Left lung (tissue), 10 donors: ENCODE measurements around the gene MLX. TPM values are rescaled to one million over a fixed set of nuclear protein-coding genes. Genes with fewer than 3 reads are reported as not detected.
"Not testable (repeated sequence)": the region's sequence is repeated elsewhere in the genome, so short reads cannot be mapped to it uniquely, and the experiment has no call there.

Source experiments
- ATAC-seq: fragments of 200-7000 bp; cut with Tn5 transposase; one replicate; pipeline ENCODE4 v1.9.1; 2020; ENCODE audit warnings: moderate library complexity
- DNase-seq, 4 donors: peaks; one replicate each; pipeline ENCODE4 v3.0.0-alpha.2; 2013 to 2020
- H3K27ac ChIP-seq, 2 donors: fragments of 200-600 bp; sonication (generic) in 1 of 2; one replicate each; pipeline versions ENCODE4 v1.5.0 to v1.8.0; 2020 to 2021
- H3K27me3 ChIP-seq, 2 donors: fragments of 200-600 bp; sonication (generic) in 1 of 2; one replicate each; pipeline versions ENCODE4 v1.5.0 to v1.8.0; 2020 to 2021
- H3K36me3 ChIP-seq, 2 donors: fragments of 200-600 bp; sonication (generic) in 1 of 2; one replicate each; pipeline versions ENCODE4 v1.5.0 to v1.8.0; 2020 to 2021
- H3K4me1 ChIP-seq, 2 donors: fragments of 200-600 bp; one replicate each; pipeline ENCODE4 v1.8.0; 2021
- H3K4me3 ChIP-seq, 2 donors: fragments of 200-600 bp; sonication (generic) in 1 of 2; one replicate each; pipeline versions ENCODE4 v1.5.0 to v1.8.0; 2020 to 2021; ENCODE audit warnings: mild to moderate bottlenecking in 1 of 2
- H3K9me3 ChIP-seq, 2 donors: fragments of 200-600 bp; sonication (generic) in 1 of 2; one replicate each; pipeline versions ENCODE4 v1.5.0 to v1.8.0; 2020 to 2021
- intact Hi-C, 2 donors: fragments of 100-400 bp; cut with DNase I; formaldehyde crosslinking; loops; one replicate each; pipeline versions ENCODE4 v1.11.2 to v1.14.2; 2022
- polyA plus RNA-seq, 6 donors: library from polyadenylated mRNA; unstranded; fragments of 120-200 nt; gene quantifications; one replicate each; pipeline ENCODE4 v1.2.1, GENCODE V29; 2013; ENCODE audit not compliant: insufficient read length in 6 of 6
- total RNA-seq, 2 donors: library from RNA; stranded (reverse); fragmentation: NEBNext Ultra II Directional; extraction: Animal tissue kit (Norgen Biotek cat#: 25700); gene quantifications; one replicate each; pipeline ENCODE4 v1.2.1, GENCODE V29; 2021
- TF ChIP-seq, protein P1 (sequence below), 2 donors: fragments of 200-600 bp; sonication (generic) in 1 of 2; IDR thresholded peaks; one replicate each; pipeline versions ENCODE4 v1.5.0 to v1.8.0; 2021; ENCODE audit warnings: antibody characterized with exemption in 2 of 2
- donor health status: DM: no; HTN: yes; CAD: no.
- donor health status: DM: no; HTN: no; CAD: no.

MLX gene
- total and polyA plus RNA-seq, 8 donors, result 34.4 to 73.7 (median 43.4) TPM

DNA sequence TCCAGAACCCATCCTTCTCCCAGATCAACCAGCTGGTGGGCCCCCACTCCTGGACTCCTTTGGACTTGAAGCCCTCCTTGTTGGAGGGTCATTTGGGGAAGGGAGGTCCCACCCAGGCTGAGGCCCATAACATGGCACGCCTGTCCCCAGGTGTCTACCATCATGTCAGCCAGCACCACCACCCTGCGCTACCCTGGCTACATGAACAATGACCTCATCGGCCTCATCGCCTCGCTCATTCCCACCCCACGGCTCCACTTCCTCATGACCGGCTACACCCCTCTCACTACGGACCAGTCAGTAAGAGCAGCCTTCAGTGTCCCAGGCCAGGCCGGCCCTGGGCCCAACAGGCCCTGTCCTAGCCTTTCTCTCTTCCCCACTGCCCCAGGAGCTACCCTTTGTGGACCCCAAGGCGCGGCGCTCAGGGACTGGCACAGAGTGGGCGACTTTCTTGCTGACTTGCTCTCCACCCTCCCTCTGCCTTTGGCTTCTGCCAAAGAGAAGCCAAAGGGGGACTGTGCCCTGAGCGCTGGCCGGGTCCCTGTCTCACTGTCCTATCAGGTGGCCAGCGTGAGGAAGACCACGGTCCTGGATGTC is 46.9 kb downstream of the MLX start:
- TF ChIP-seq, protein P1, sequence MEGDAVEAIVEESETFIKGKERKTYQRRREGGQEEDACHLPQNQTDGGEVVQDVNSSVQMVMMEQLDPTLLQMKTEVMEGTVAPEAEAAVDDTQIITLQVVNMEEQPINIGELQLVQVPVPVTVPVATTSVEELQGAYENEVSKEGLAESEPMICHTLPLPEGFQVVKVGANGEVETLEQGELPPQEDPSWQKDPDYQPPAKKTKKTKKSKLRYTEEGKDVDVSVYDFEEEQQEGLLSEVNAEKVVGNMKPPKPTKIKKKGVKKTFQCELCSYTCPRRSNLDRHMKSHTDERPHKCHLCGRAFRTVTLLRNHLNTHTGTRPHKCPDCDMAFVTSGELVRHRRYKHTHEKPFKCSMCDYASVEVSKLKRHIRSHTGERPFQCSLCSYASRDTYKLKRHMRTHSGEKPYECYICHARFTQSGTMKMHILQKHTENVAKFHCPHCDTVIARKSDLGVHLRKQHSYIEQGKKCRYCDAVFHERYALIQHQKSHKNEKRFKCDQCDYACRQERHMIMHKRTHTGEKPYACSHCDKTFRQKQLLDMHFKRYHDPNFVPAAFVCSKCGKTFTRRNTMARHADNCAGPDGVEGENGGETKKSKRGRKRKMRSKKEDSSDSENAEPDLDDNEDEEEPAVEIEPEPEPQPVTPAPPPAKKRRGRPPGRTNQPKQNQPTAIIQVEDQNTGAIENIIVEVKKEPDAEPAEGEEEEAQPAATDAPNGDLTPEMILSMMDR (IDR thresholded peaks at IDR 0.05), result no peak
- H3K27ac ChIP-seq, result no peak overlapping the region
- intact Hi-C loops, result no loop called here
- DNase-seq, result no peak
- no peaks in the 10 kb centered on the region for H3K27me3 ChIP-seq
- H3K9me3 ChIP-seq, result no peaks in the 10 kb centered on the region
- H3K4me3 ChIP-seq, result no peak overlapping the region
- ATAC-seq, result no peak
- H3K36me3 ChIP-seq, result peaks cover 0 to 47% of the 10 kb centered on the region in 2 donors
- peaks cover 0 to 13% of the 10 kb centered on the region in 2 donors for H3K4me1 ChIP-seq

DNA sequence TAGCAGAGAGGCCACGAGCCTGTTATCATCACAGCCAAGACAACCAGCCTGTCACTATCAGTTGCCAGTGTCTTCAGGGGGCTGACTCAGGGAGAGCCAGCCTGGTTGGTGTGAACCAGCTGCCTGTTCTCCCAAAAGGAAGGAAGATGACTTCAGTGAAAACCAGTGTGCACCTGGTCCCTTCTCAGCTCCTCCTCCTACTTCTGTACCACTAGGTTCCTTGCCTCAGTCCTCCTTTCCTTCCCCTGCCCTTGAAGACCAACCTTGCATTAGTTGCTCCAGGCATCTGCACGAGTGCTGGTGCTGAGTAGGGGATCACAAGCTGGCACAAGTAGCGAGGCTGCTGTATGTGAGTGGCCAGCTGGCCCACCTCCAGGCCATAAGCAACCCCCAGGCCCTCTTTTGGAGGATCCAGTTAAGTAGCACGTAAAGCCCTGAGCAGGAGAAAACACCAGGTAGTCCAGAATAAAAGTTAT is 51.1 kb downstream of the MLX start:
- peaks cover 0 to 32% of the 10 kb centered on the region in 2 donors for H3K36me3 ChIP-seq
- DNase-seq (no peak), ATAC-seq (no peak)
- H3K9me3 ChIP-seq, result no peaks in the 10 kb centered on the region
- H3K4me1 ChIP-seq, result no peaks in the 10 kb centered on the region
- TF ChIP-seq, protein P1 (IDR thresholded peaks at IDR 0.05), result no peak
- H3K4me3 ChIP-seq, result no peak overlapping the region
- H3K27me3 ChIP-seq, result no peaks in the 10 kb centered on the region
- intact Hi-C loops, result no loop called here
- H3K27ac ChIP-seq, result no peak overlapping the region

DNA sequence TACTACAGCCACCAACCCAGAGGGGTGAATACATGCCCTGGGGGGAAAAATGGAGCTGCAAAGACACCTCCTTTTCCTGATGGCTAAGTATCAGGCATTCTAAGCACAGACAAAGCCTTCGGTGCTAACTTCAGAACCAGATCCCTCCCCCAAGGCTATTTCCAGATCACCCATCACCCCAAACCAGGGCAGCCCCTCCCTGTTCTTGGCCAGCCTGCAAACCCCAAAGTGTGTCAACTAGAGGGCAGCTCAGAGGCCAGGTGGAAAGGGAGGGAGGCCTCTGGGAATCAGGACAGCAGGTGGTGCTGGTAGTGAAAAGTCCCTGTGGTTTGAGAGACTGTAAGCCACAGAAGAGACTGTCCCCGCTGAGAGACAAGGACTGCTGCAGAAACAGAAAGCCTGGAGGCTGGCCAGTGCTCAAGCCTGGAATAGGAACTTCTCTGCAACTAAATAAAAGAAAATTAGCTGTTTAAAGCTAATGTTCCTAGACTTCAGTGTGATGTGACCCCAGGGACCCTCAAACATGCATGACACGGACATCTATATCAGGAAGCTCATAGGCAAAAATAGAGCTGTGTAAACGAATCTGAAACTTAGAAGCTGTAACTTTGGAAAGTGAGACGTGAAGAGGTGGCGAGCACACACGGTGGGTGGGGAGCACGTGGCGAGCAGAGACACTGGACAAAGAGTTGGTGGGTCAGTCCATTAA is 51.7 kb downstream of the MLX start:
- DNase-seq, result peak in 2 of 4 donors; percentile 26 to 49
- peak; percentile 95 for ATAC-seq

DNA sequence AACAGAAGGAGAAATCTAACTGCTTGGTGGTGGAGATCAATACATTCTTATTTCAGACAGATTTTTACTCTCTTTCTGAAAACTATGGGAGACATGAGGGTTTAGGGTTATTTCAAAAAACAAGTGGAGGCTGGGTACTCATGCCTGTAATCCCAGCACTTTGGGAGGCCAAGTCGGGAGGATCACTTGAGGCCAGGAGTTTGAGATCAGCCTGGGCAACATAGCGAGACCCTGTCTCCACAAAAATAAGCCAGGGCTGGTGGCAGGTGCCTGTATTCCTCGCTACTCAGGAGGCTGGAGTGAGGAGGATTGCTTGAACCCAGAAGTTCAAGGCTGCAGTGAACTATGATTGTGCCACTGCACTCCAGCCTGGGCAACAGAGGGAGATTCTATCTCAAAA is 55.1 kb downstream of the MLX start:
- intact Hi-C loops, H3K36me3 ChIP-seq, H3K27ac ChIP-seq, H3K9me3 ChIP-seq, DNase-seq, H3K4me3 ChIP-seq, H3K27me3 ChIP-seq, H3K4me1 ChIP-seq, ATAC-seq: not testable (repeated sequence)

More for the DNA sequence above, 51.7 kb downstream of the MLX start:
- Histone ChIP-seq H3K4me1 (no peaks in the 10 kb centered on the region), H3K36me3 (peaks cover 0 to 26% of the 10 kb centered on the region in 2 donors), H3K27me3 (no peaks in the 10 kb centered on the region), H3K9me3 (no peaks in the 10 kb centered on the region), H3K27ac (no peak overlapping the region), H3K4me3 (no peak overlapping the region)
- TF ChIP-seq, protein P1 (IDR thresholded peaks at IDR 0.05), result no peak
- intact Hi-C loops, result no loop called here

Other genes starting within 250 kb of the MLX start
- 100 to 1,000 TPM; 229 to 271 TPM for gene STAT3, start 178.7 kb upstream of the MLX start, total RNA-seq
- gene STAT3, start 178.7 kb upstream of the MLX start, polyA plus RNA-seq, result 10 to 100 TPM; 75.0 to 95.4 (median 78.5) TPM
- gene CAVIN1, start 143.8 kb upstream of the MLX start, total RNA-seq, result 100 to 1,000 TPM; 285 to 320 TPM
- 100 to 1,000 TPM; 163 to 224 (median 191) TPM for gene CAVIN1, start 143.8 kb upstream of the MLX start, polyA plus RNA-seq
- 100 to 1,000 TPM in 1 of 2 donors, 10 to 100 TPM in 1; 95.9 to 103 TPM for gene ATP6V0A1, start 108.2 kb upstream of the MLX start, total RNA-seq
- gene ATP6V0A1, start 108.2 kb upstream of the MLX start, polyA plus RNA-seq, result 10 to 100 TPM; 46.1 to 59.7 (median 56.1) TPM
- 10 to 100 TPM; 41.5 to 56.2 TPM for gene NAGLU, start 30.9 kb upstream of the MLX start, total RNA-seq
- gene NAGLU, start 30.9 kb upstream of the MLX start, polyA plus RNA-seq, result 10 to 100 TPM; 10.3 to 19.2 (median 12.8) TPM
- gene HSD17B1, start 14.2 kb upstream of the MLX start, total RNA-seq, result 1 to 10 TPM; 1.2 to 1.7 TPM
- gene HSD17B1, start 14.2 kb upstream of the MLX start, polyA plus RNA-seq, result 1 to 10 TPM; 3.6 to 5.8 (median 4.6) TPM
- 100 to 1,000 TPM in 1 of 2 donors, 10 to 100 TPM in 1; 66.5 to 116 TPM for gene COASY, start 5.0 kb upstream of the MLX start, total RNA-seq
- gene COASY, start 5.0 kb upstream of the MLX start, polyA plus RNA-seq, result 10 to 100 TPM; 41.1 to 43.9 (median 42.6) TPM
- gene PSMC3IP, start 10.6 kb downstream of the MLX start, total RNA-seq, result 1 to 10 TPM; 6.5 to 7.7 TPM
- 10 to 100 TPM; 15.9 to 21.4 (median 19.3) TPM for gene PSMC3IP, start 10.6 kb downstream of the MLX start, polyA plus RNA-seq
- 10 to 100 TPM; 59.9 to 75.5 TPM for gene RETREG3, start 42.3 kb downstream of the MLX start, total RNA-seq
- gene RETREG3, start 42.3 kb downstream of the MLX start, polyA plus RNA-seq, result 10 to 100 TPM; 50.6 to 67.2 (median 59.9) TPM
- gene TUBG1, start 42.6 kb downstream of the MLX start, total RNA-seq, result 10 to 100 TPM; 42.6 to 63.2 TPM
- gene TUBG1, start 42.6 kb downstream of the MLX start, polyA plus RNA-seq, result 10 to 100 TPM; 31.5 to 42.4 (median 37.2) TPM
- gene TUBG2, start 92.2 kb downstream of the MLX start, total RNA-seq, result 10 to 100 TPM; 13.1 to 19.5 TPM
- gene TUBG2, start 92.2 kb downstream of the MLX start, polyA plus RNA-seq, result 10 to 100 TPM; 25.3 to 40.2 (median 32.5) TPM
- gene PLEKHH3, start 109.9 kb downstream of the MLX start, total RNA-seq, result 10 to 100 TPM; 22.5 to 34.2 TPM
- gene PLEKHH3, start 109.9 kb downstream of the MLX start, polyA plus RNA-seq, result 10 to 100 TPM; 28.2 to 55.5 (median 36.3) TPM
- 1 to 10 TPM in 1 of 2 donors, under 1 TPM in 1; 0.55 to 1.2 TPM for gene CCR10, start 114.7 kb downstream of the MLX start, total RNA-seq
- 1 to 10 TPM; 1.1 to 2.0 (median 1.6) TPM for gene CCR10, start 114.7 kb downstream of the MLX start, polyA plus RNA-seq
- 10 to 100 TPM; 11.7 to 15.1 TPM for gene CNTNAP1, start 115.4 kb downstream of the MLX start, total RNA-seq
- 10 to 100 TPM in 3 of 6 donors, 1 to 10 TPM in 3; 7.3 to 15.6 (median 10.3) TPM for gene CNTNAP1, start 115.4 kb downstream of the MLX start, polyA plus RNA-seq
- 10 to 100 TPM; 31.5 to 43.2 TPM for gene EZH1, start 177.9 kb downstream of the MLX start, total RNA-seq
- 10 to 100 TPM; 32.4 to 45.9 (median 36.8) TPM for gene EZH1, start 177.9 kb downstream of the MLX start, polyA plus RNA-seq
- 10 to 100 TPM; 76.1 to 95.4 TPM for gene RAMP2, start 194.1 kb downstream of the MLX start, total RNA-seq
- 100 to 1,000 TPM; 153 to 213 (median 182) TPM for gene RAMP2, start 194.1 kb downstream of the MLX start, polyA plus RNA-seq
- gene VPS25, start 206.3 kb downstream of the MLX start, total RNA-seq, result 10 to 100 TPM; 54.8 to 55.3 TPM
- 10 to 100 TPM; 62.1 to 72.7 (median 69.0) TPM for gene VPS25, start 206.3 kb downstream of the MLX start, polyA plus RNA-seq
- gene WNK4, start 213.5 kb downstream of the MLX start, total RNA-seq, result under 1 TPM in 1 of 2 donors, not detected in 1; 0.21 TPM
- 1 to 10 TPM in 5 of 6 donors, under 1 TPM in 1; 0.60 to 2.5 (median 1.9) TPM for gene WNK4, start 213.5 kb downstream of the MLX start, polyA plus RNA-seq
- 10 to 100 TPM; 59.1 to 83.1 TPM for gene COA3, start 231.6 kb downstream of the MLX start, total RNA-seq
- gene COA3, start 231.6 kb downstream of the MLX start, polyA plus RNA-seq, result 10 to 100 TPM; 87.2 to 96.2 (median 91.4) TPM
- gene CNTD1, start 231.8 kb downstream of the MLX start, total RNA-seq, result 1 to 10 TPM in 1 of 2 donors, not detected in 1; 1.5 TPM
- gene CNTD1, start 231.8 kb downstream of the MLX start, polyA plus RNA-seq, result 1 to 10 TPM; 1.8 to 3.4 (median 2.6) TPM